Stomach (tissue), 4 donors: ENCODE data around the gene CHST11.

Source experiments
- CTCF ChIP-seq, 7 experiments: fragments of 450-650 bp in 4 of 7; fragments of 200-600 bp in 3 of 7; sonication (generic) in 3 of 7; IDR thresholded peaks; one replicate each; pipeline ENCODE4 v1.5.1; 2016 to 2019; ENCODE audit warnings: antibody characterized with exemption in 7 of 7, control low read depth in 2 of 7, mild to moderate bottlenecking in 1 of 7
- POLR2A ChIP-seq, 4 donors: fragments of 450-650 bp; IDR thresholded peaks; one replicate each; pipeline ENCODE4 v1.6.1; 2016; ENCODE audit warnings: antibody characterized with exemption in 4 of 4, control low read depth in 2 of 4, mild to moderate bottlenecking in 1 of 4, moderate library complexity in 1 of 4
- POLR2AphosphoS5 ChIP-seq, 3 donors: sonication (generic); formaldehyde crosslinking; IDR thresholded peaks; one replicate each; pipeline ENCODE4 v1.6.1; 2016; ENCODE audit warnings: antibody characterized with exemption in 3 of 3

- no peak for TF ChIP-seq CTCF (IDR thresholded peaks at IDR 0.05)
- no peak for TF ChIP-seq POLR2A (IDR thresholded peaks at IDR 0.05)
- TF ChIP-seq POLR2AphosphoS5 (IDR thresholded peaks at IDR 0.05), result no peak
These were observed 289.8 kb downstream of the CHST11 start for GRCh38 chr12:104746467-104747088.
